KOPT-K1 (cell line): Measurements from ENCODE around the gene HHAT.
"Not testable (repeated sequence)": the region's sequence is repeated elsewhere in the genome, so short reads cannot be mapped to it uniquely, and the experiment has no call there.

Source experiments
- H3K27ac ChIP-seq: fragments of 200-600 bp; sonication (generic); 2 replicates; pipeline ENCODE4 v1.5.1; 2016; ENCODE audit warnings: antibody characterized with exemption, mild to moderate bottlenecking, low read depth, low read length; ENCODE audit not compliant: poor library complexity, severe bottlenecking
- H3K36me3 ChIP-seq: fragments of 200-600 bp; sonication (generic); 2 replicates; pipeline ENCODE4 v1.5.1; 2017; ENCODE audit warnings: antibody characterized with exemption, mild to moderate bottlenecking, low read length, moderate library complexity; ENCODE audit not compliant: insufficient read depth
- H3K9me3 ChIP-seq: fragments of 200-600 bp; sonication (generic); 2 replicates; pipeline ENCODE4 v1.5.1; 2017; ENCODE audit warnings: antibody characterized with exemption, low read length, mild to moderate bottlenecking; ENCODE audit not compliant: insufficient read depth, poor library complexity, severe bottlenecking

The HHAT gene

DNA sequence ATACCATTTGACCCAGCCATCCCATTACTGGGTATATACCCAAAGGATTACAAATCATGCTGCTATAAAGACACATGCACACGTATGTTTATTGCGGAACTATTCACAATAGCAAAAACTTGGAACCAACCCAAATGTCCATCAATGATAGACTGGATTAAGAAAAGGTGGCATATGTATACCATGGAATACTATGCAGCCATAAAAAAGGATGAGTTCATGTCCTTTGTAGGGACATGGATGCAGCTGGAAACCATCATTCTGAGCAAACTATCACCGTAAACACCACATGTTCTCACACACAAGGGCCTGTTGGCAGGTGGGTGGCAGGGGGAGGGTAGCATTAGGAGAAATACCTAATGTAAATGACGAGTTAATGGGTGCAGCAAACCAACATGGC lies 332.8 kb downstream of the HHAT start:
- H3K36me3 ChIP-seq, H3K27ac ChIP-seq, H3K9me3 ChIP-seq: not testable (repeated sequence)

DNA sequence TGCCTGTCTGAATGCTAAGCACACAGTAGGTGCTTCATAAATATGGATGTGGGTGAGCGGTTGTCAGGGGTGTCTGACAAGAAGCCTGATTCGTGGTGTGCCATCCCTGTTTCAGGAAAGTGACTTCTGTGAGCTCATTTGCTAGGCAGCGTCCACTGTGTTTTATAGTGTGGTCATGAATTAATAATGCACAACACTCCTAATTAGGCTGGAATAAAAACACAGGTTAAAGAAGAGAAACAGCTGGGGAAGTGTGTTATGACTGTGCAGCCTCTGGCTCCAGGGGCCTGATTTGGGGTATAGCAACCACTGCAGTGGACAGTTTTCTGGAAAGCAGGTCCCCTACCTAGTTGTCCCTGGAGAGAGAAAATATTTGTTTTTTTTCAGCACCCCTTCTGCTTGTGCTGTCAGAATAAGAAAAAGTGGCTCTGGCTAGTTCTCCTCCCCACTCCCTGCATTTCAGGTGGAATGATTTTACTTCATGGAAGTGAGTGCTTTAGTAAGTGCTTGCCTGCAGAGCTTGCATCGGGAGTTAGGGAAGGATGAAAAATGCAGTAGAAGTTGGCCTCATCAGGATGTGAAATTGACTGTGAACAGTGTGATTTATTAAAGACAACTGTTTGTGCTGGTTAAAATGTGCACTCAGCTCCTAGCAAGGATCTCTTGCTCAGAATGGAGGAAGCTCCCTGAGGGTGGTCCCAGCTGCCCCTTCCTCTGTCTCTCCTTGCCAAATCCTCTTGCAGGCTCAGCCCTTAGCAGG lies 333.8 kb downstream of the HHAT start:
- Histone ChIP-seq H3K27ac (no peak overlapping the region), H3K36me3 (no peaks in the 10 kb centered on the region), H3K9me3 (no peaks in the 10 kb centered on the region)

DNA sequence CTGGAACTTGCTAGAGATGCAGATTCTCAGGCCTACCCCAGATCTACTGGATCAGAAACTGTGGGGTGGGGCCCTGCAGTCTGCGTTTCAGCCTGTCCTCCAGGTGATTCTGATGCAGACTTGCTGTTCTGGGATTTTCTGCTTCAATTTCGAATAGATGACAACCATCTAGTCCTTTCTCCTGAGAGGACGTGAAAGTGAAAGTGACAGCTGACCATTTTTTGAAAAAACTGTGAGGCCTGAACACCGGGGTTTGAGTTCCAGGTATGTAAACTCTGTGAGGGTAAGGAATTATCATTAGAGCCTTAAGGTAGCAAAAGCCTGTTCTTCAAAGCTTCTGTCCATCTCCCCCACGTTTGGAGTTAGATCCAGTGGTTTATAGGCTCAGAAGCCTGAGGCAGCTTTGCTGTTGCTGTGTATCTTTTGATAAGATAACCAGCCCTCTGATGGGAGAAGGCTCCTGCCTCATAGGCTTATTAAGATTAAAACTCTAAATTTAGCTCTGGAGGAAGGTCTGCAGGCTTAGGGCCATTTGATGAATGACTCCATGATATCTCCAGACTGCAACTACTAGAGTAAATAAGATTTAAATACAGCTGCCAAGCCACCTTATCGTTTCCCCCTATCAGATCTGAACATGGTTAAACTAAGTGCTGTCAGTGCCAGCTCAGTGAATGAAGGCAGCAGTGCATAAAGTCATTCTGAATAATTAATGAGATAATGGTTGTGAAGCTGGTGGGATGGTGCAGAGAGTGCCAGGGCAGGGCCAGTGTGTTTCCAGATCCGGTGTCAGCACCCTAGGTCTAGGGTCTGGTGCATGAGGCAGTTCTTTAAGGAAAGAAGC lies 335.2 kb downstream of the HHAT start:
- Histone ChIP-seq H3K36me3 (no peaks in the 10 kb centered on the region), H3K9me3 (no peaks in the 10 kb centered on the region), H3K27ac (no peak overlapping the region)

DNA sequence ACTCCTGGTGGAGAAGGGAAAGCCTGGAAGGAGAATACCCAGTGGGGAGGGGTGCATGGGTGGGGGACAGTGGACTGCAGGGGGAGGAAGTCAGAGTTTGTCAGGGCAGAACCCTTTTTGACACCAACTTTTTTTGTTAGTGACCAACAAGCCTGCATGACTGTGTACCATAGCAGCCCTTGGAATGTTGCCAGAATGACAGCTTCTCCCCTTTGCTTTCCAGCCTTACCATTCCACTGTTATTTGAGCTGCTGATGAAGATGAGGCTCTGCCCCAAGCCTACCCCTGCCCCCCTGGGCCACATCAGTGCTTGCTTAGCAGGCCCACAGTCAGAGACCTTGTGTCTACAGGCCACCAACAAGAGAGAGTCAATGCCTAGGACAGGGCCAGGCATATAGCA lies 341.2 kb downstream of the HHAT start:
- Histone ChIP-seq H3K36me3 (no peaks in the 10 kb centered on the region), H3K9me3 (no peaks in the 10 kb centered on the region), H3K27ac (no peak overlapping the region)

DNA sequence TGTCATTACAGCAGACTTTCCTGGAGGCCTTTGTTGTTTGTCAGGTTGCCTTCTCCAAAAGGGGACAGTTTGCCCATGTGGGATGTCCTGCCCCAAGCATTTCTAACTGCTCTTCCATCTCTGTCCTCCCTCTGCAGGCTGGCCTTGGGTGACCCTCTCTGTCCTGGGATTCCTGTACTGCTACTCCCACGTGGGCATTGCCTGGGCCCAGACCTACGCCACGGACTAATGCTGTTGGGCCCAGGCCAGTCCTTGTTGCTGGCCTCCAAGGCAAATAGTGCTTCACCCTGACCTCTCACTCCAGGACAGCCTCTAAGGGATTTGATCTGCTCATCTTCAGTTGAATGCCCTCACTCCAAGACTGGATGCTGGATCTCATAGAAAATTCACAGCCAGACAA lies 345.4 kb downstream of the HHAT start:
- no peaks in the 10 kb centered on the region for H3K36me3 ChIP-seq
- H3K9me3 ChIP-seq: no peaks in the 10 kb centered on the region
- no peak overlapping the region for H3K27ac ChIP-seq

DNA sequence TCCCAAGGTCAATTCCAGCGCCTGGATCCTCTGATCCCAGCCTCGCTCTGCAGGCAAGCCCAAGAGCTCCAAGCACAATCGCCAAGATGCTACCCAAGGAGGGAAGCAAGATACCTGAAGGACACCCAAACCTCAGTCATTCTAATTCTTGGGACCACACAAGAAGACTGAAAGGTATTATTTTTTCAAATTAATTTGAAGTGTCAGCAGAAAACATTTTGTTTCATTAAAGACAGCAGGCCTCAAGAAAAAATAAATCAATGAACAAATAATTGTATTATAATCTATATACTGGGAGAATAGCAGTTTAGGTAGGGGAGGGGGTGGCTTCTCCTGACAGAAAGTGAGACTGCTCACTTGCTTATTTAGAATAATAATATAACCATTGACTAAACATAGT lies 347.8 kb downstream of the HHAT start:
- no peaks in the 10 kb centered on the region for H3K9me3 ChIP-seq

DNA sequence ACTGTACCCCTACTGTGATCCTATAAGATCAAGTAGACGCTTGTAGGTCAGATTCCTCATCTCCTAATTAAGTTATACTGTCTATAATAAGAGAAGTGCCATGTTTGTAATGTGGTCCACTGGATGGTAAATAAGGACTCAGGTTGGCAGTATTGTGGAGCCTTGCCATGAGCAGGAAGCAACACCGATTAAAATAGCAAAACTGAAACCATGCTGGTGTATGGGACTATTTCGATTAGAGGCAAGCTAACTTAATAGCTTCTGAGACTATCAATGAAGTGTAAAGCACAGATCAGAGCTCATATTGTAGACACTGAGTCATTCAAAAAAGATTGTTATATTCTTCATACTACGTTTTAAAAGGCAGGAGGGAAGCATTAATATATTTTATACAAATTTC lies 348.8 kb downstream of the HHAT start:
- no peak overlapping the region for H3K27ac ChIP-seq
- H3K9me3 ChIP-seq: no peaks in the 10 kb centered on the region
- no peaks in the 10 kb centered on the region for H3K36me3 ChIP-seq

More for the DNA sequence above, 347.8 kb downstream of the HHAT start:
- Histone ChIP-seq H3K27ac (no peak overlapping the region), H3K36me3 (no peaks in the 10 kb centered on the region)

DNA sequence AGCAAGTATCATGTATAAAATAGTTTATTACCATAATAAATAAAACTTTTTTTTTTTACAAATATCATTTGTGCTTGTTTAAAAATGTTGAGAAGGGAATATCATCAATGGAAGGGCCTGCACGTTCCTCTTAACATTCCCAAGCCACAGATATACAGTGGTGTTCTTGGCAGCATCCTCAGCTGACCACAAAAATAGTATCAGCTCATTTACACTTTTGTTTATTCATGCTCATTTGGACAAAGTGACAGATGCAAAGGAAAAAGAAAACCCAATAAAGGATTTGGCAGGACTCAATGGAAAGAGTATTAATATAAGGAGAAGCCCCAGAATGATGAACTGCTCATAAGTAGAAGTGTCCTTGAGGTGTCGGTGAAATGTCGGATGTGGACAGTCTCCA lies 349.6 kb downstream of the HHAT start:
- H3K36me3 ChIP-seq: no peaks in the 10 kb centered on the region
- H3K9me3 ChIP-seq: no peaks in the 10 kb centered on the region
- H3K27ac ChIP-seq: no peak overlapping the region

DNA sequence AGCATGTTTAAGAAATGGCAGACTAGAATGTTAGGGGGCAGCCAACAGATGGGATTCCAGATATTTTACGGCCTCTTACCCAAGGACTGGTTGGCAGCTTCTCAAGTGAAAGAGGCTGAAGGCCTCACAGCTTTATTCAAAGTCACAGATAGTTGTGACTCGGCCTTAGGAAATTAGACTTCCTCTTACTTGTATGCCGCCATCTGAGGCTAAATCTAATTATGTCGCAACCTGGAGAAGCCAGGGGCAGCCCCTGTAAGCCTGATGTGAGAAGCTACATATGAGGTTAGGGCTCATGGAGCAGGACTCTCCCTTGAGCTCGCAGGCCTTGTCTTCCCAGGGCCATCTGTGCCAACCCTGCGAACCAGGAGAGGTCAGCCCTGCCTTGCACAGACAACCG lies 352.5 kb downstream of the HHAT start:
- Histone ChIP-seq H3K27ac (no peak overlapping the region), H3K9me3 (no peaks in the 10 kb centered on the region), H3K36me3 (no peaks in the 10 kb centered on the region)

DNA sequence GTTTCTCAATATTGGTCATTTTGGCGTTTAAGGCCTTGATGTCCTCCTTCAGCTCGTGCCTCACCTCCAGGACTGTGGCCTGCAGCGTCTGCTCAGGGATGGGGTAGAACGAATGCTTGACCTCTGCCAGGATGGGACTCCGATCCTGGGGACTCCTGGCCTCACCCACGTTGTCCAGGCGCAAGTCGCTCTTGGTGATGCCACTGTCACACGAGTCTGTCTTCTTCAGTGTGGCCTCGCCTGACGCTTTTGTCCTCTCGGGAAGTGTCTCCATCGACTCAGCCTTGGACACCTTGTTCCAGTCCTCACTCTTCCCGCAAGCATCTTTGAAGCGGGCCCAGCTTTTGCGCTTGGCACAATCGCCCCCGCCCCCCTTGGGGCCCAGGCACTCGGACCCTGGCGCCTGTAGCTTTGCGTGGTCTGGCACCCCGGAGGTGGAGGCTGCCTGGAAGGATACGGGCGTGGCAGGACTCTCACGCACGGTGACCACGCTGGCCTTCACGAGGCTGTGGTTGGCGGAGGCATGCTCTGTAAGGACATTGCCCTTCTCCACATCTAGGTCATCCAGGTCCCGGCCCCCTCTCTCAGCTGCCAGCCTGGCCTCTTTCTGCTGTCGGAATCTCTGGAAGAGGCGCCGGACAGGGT lies 354.8 kb downstream of the HHAT start:
- H3K27ac ChIP-seq: no peak overlapping the region
- no peaks in the 10 kb centered on the region for H3K36me3 ChIP-seq
- H3K9me3 ChIP-seq: no peaks in the 10 kb centered on the region

DNA sequence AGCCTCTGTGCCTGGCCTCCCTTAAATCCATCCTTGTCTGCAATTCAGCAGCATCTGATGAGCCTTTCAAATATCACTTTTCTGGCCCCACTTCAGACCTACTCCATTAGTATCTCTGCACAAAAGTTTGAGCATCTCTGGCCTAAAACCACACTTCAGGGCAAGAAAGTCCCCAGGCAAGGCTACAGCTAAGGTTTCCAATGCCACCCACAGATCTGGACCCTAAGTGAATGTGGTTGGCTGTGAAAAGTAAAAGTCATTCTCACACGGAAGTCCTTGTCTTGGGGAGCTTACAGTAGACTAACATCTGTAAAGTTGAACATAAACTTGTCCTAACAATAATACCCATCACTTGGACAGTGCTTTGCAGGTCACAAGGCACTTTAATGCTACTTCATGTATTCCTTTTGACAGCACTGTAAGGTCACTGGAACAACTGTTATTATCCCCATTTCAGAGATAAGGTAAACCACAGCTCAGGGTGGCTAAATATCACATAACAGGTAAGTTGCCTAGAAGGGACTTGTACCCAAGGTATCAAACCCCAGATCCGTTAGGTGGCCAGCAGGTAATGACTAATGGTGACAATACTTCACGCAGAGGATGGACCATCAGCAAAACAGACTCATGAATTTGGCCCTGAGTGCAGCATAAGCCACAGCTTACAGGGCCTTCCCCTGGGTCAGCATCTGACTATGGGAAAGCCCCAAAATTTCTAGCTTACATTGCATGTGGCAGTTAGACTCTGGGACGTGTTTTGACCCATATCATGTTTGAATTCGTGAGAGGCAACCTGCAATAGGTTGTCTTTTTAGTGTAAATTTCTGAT lies 356.0 kb downstream of the HHAT start:
- Histone ChIP-seq H3K27ac (no peak overlapping the region), H3K9me3 (no peaks in the 10 kb centered on the region), H3K36me3 (no peaks in the 10 kb centered on the region)

DNA sequence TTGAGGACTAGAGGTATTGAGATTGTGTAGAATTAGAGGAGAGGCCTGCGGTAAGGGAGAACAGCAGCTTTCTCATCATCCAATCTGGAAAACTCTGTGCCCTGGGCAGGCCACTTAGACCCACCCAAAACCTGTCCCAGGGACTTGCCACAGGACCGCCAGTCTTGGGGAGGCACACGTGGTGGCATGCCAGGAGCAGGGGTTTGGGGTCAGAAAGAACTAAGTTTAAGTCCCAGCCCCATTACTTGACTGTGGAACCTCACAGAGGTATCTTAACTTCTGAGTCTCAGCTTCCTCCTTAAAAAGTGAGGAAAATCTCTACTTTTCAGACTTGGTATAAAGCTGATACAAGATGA lies 356.6 kb downstream of the HHAT start:
- H3K36me3 ChIP-seq: no peaks in the 10 kb centered on the region

DNA sequence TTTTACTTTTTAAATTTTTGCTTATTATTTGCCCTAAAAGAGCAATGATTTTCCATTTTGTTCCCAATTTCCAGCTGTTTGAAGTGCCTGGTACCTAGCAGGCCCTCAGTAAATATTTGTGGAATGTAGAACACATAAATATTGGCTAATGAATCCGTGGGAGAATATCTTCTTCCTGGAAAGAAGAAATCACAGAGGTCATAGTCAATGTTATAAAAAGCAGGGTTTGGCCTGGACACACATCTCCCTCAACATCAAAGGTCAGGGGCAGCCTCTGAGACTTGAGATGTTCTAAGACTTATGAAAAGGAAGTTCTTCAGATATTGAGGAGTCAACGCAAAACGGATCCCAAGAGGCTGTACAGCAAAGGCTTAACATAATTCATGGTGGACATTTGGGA lies 358.1 kb downstream of the HHAT start:
- H3K36me3 ChIP-seq: no peaks in the 10 kb centered on the region
- H3K27ac ChIP-seq: no peak overlapping the region
- no peaks in the 10 kb centered on the region for H3K9me3 ChIP-seq

More for the DNA sequence above, 356.6 kb downstream of the HHAT start:
- no peak overlapping the region for H3K27ac ChIP-seq
- H3K9me3 ChIP-seq: no peaks in the 10 kb centered on the region

DNA sequence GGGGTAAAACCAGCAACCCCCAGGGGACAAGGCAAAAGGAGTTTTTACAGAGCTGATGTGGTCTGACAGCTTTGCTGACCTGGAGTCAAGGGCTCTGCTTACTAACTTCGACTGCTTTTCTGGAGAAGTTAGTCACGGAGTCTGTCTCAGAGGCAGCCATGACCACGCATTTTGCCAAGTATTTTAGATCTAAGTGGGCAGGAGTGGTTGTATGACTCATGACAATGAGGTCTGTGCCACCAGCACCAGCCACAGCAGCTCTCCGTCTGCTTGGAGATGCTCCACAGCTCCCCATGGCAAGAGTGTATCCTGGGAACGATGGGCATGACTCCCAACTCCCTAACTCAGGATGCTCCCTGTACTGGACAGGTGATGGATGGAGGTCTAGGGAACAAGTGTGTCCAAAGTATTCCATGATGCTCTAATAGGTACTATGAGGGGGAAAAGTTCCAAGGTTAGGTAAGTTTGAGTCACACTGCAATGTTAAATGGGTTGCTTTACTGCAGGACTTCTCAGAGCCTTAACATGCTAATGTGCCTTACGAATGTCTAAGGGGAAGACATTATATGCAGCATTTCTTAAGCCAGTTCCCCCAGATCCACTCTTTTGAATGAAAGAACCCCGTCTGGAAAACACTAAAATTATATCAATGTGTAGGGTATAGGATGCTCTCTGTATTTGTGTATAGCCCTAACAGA lies 359.0 kb downstream of the HHAT start:
- Histone ChIP-seq H3K27ac (no peak overlapping the region), H3K9me3 (no peaks in the 10 kb centered on the region), H3K36me3 (no peaks in the 10 kb centered on the region)
